Measurements from ENCODE around the gene RNF26.
"Not testable (repeated sequence)": the region's sequence is repeated elsewhere in the genome, so short reads cannot be mapped to it uniquely, and the experiment has no call there.

DNA sequence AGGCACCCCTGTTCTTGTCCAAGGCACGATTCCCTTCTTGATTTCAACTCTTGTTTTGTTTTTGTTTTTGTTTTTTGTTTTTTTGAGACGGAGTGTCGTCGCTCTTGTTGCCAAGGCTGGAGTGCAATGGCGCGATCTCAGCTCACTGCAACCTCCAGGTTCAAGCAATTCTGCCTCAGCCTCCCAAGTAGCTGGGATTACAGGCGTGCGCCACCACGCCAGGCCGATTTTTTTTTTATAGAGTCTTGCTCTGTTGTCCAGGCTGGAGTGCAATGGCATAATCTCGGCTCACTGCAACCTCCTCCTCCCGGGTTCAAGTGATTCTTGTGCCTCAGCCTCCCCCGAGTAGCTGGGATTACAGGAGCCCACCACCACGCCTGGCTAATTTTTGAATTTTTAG, 48.2 kb downstream of the RNF26 start:
- not testable (repeated sequence) for TF ChIP-seq EZH2 (IDR thresholded peaks at IDR 0.05; ENCODE audit: low read depth)
- TF ChIP-seq, protein P1, sequence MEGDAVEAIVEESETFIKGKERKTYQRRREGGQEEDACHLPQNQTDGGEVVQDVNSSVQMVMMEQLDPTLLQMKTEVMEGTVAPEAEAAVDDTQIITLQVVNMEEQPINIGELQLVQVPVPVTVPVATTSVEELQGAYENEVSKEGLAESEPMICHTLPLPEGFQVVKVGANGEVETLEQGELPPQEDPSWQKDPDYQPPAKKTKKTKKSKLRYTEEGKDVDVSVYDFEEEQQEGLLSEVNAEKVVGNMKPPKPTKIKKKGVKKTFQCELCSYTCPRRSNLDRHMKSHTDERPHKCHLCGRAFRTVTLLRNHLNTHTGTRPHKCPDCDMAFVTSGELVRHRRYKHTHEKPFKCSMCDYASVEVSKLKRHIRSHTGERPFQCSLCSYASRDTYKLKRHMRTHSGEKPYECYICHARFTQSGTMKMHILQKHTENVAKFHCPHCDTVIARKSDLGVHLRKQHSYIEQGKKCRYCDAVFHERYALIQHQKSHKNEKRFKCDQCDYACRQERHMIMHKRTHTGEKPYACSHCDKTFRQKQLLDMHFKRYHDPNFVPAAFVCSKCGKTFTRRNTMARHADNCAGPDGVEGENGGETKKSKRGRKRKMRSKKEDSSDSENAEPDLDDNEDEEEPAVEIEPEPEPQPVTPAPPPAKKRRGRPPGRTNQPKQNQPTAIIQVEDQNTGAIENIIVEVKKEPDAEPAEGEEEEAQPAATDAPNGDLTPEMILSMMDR (conservative IDR thresholded peaks at IDR 0.05), result not testable (repeated sequence)

Data from PC-9 (cell line).